HL-60 (cell line): ENCODE results near the gene KCNMA1.

ENCODE experiments used
- DNase-seq, 2 experiments: peaks; one replicate each; pipeline ENCODE4 v3.0.0-alpha.2; 2010 to 2020; ENCODE audit warnings: low read depth in 1 of 2, low spot score in 1 of 2
- H3K27ac ChIP-seq: fragments of 250-450 bp; sonication (Bioruptor Pico); replicated peaks from 2 replicates; pipeline ENCODE4 v1.5.1; 2020; ENCODE audit warnings: mild to moderate bottlenecking, moderate library complexity
- H3K27me3 ChIP-seq: fragments of 250-450 bp; sonication (Bioruptor Pico); 2 replicates; pipeline ENCODE4 v1.5.1; 2021; ENCODE audit warnings: mild to moderate bottlenecking, moderate library complexity; ENCODE audit not compliant: insufficient read depth, poor library complexity, severe bottlenecking
- H3K4me3 ChIP-seq: replicated peaks from 2 replicates; pipeline ENCODE4 v1.5.1; 2011; ENCODE audit warnings: mild to moderate bottlenecking, control low read depth, low read length; ENCODE audit not compliant: insufficient read depth
- CTCF ChIP-seq: IDR thresholded peaks from one replicate; pipeline ENCODE4 v1.5.1; 2011; ENCODE audit warnings: low read length, control low read depth, inconsistent platforms; ENCODE audit not compliant: insufficient read depth
- GABPA ChIP-seq: IDR thresholded peaks from 2 replicates; pipeline ENCODE4 v1.6.1; 2012; ENCODE audit warnings: low read depth
- POLR2AphosphoS5 ChIP-seq: IDR thresholded peaks from 2 replicates; pipeline ENCODE4 v1.6.1; 2012; ENCODE audit warnings: low read depth
- REST ChIP-seq: IDR thresholded peaks from 2 replicates; pipeline ENCODE4 v1.6.1; 2012; ENCODE audit warnings: low read depth; ENCODE audit not compliant: insufficient replicate concordance
- SPI1 ChIP-seq: IDR thresholded peaks from 2 replicates; pipeline ENCODE4 v1.6.1; 2012; ENCODE audit warnings: low read depth, mild to moderate bottlenecking, borderline replicate concordance

Gene KCNMA1

GRCh38 chr10:77282163-77282562, 355.4 kb downstream of the KCNMA1 start:
- TF ChIP-seq GABPA = no peak
- no peak for TF ChIP-seq CTCF
- no peak for TF ChIP-seq REST
- TF ChIP-seq POLR2AphosphoS5 = no peak
- no peak for TF ChIP-seq SPI1
- Histone ChIP-seq H3K27me3 (no peaks in the 10 kb centered on the region), H3K4me3 (no peak overlapping the region), H3K27ac (no peak overlapping the region)
- DNase-seq = no peak

- Histone ChIP-seq H3K4me3 (no peak overlapping the region), H3K27ac (no peak overlapping the region), H3K27me3 (no peaks in the 10 kb centered on the region)
- DNase-seq = no peak
- no peak for TF ChIP-seq SPI1
- no peak for TF ChIP-seq CTCF
Observed at GRCh38 chr10:77281719-77282118, 355.9 kb downstream of the KCNMA1 start.

GRCh38 chr10:77279207-77279606, 358.4 kb downstream of the KCNMA1 start:
- TF ChIP-seq POLR2AphosphoS5 = no peak
- TF ChIP-seq REST = no peak
- no peak for TF ChIP-seq GABPA
- TF ChIP-seq CTCF = no peak
- TF ChIP-seq SPI1 = no peak
- no peak for DNase-seq
- H3K27ac ChIP-seq = no peak overlapping the region
- no peaks in the 10 kb centered on the region for H3K27me3 ChIP-seq
- H3K4me3 ChIP-seq = no peak overlapping the region

GRCh38 chr10:77274046-77274795, 363.4 kb downstream of the KCNMA1 start:
- Histone ChIP-seq H3K27ac (no peak overlapping the region), H3K4me3 (no peak overlapping the region), H3K27me3 (peaks cover 2% of the 10 kb centered on the region)
- TF ChIP-seq REST (no peak), GABPA (no peak), POLR2AphosphoS5 (no peak), CTCF (no peak), SPI1 (no peak)
- no peak for DNase-seq
